ENCODE results near the gene PRTFDC1. TPM values are rescaled to one million over a fixed set of nuclear protein-coding genes. Genes with fewer than 3 reads are reported as not detected.
"Not testable (repeated sequence)": the region's sequence is repeated elsewhere in the genome, so short reads cannot be mapped to it uniquely, and the experiment has no call there.

The PRTFDC1 gene
- polyA plus RNA-seq, 4 donors: 37.3 to 50.7 (median 43.0) TPM

DNA sequence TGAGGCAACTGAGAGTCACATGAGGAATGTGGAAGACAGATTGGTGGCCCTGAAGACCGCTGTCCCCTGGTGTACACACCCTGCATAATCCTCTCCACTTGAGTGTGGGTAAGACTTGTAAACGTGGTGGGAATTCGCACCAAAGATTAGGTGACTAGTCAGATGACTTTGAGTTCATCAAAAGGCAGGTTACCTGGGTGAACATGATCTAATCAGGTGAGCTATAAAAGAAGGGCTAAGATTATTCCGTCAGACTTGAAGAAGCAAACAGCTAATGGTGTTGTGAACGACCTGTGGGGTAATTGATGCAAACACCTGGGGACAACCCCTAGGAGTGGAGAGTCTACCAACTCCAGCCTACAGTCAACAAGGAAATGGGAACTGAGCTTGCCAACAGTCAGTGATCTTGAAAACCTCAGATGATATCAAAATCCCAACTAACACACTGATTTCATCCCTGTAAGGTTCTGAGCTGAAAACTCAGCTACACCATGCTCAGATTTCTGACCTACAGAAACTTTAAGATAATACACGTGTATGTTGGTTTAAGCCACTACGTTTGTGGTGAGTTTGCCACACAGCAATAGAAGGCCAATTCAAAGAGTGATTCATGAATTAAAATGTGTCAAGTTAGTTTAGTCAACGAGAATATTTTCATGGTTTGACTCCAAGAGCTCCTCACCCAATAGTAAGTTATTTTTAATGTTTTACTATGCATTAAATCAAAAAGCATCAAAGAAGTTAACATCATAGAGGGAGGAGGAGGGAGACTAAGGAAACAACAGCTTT, 16.7 kb downstream of the PRTFDC1 start:
- no peak for DNase-seq (ENCODE audit: low read depth in 4 of 4, low spot score in 3 of 4)

DNA sequence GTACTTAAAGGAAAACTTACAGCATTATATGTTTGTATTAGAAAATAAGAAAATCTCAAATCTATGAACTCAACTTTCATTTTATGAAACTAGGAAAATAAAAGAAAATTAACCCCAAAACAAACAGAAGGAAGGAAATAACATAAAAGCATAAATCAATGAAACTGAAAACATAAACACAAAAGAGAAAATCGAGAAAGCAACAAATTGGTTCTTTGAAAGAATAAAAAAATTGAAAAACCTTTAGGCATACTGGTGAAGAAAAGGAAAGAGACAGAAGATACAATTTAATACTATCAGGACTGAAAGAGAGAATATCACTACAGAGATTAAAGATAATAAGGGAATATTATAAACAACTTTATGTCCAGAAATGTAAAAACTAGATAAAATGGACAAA, 21.2 kb downstream of the PRTFDC1 start:
- DNase-seq (ENCODE audit: low read depth in 4 of 4, low spot score in 3 of 4): no peak

DNA sequence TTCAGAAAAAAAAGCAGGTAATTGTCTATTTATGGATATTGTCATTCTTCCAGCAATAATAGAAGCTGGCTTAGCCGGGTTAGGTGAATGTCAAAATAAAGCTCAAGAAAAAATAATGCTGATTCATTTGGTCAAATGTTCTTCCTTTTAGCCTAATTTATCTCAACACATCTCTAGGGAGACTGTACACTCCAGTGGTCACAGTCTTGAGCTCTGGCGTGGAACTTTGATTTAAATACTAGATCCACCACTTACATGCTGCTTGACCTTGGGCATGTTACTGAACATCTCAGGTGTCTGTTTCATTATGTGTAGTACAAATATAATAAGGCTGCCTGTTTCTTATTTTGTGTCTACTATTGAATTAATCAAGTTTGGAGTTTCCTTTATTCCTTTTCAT, 22.0 kb downstream of the PRTFDC1 start:
- no peak for DNase-seq (ENCODE audit: low read depth in 4 of 4, low spot score in 3 of 4)

DNA sequence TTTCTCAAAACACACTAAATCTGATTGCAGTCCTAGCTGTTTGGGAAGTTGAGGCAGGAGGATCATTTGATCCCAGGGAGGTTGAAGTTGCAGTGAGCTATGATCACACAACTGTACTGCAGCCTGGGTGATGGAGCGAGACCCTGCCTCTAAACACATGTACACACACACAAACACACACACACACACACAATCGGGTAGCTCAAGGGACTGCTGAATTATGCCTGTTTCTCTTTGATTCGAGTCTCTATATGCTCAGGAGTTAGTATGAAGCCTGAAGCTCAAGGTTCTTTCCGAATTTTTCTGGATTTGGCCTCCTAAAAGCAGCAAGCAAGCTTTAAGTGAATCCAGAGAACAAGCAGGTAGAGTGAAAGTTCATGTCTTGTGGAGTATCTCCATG, 22.5 kb downstream of the PRTFDC1 start:
- DNase-seq (ENCODE audit: low read depth in 4 of 4, low spot score in 3 of 4): no peak

DNA sequence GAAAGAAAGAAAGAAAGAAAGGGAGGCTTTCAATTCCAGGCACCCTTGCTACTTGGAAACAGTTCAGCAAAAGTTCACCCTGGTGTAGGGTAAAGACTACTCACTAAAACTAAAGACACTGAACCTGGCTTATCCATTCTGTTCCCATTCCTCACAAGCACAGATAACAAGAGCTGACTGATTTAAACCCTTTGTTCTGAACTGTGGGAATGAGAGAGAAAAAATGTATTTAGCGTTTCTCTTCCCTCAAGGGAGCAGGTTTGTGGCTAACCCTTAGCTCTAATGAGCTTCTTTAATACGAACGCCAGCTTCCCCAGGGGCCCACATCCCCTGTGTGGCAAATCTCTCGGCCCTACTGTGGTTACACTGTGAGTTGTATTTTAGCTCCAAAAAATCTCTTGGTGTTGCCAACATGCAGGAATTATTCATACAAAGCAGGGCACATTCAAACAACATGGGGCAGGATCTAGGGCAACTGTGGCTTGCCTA, 23.3 kb downstream of the PRTFDC1 start:
- DNase-seq (ENCODE audit: low read depth in 4 of 4, low spot score in 3 of 4): no peak

DNA sequence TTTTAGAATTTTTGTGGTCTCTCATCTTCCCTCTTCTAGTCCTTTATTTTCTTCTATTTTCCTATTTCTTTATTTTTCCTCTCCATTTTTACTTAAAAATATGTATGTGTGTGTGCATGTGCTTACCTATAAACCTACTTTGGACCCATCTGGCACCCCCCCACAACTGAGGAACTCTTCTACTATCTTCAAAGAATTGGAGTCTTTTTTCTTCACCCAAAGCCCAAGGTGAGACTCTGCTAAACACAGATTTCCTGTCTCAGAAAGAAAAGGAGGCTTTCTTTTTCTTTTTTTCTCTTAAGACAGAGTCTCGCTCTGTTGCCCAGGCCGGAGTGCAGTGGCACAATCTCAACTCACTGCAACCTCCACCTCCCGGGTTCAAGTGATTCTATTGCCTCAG, 24.2 kb downstream of the PRTFDC1 start:
- DNase-seq (ENCODE audit: low read depth in 4 of 4, low spot score in 3 of 4): no peak

DNA sequence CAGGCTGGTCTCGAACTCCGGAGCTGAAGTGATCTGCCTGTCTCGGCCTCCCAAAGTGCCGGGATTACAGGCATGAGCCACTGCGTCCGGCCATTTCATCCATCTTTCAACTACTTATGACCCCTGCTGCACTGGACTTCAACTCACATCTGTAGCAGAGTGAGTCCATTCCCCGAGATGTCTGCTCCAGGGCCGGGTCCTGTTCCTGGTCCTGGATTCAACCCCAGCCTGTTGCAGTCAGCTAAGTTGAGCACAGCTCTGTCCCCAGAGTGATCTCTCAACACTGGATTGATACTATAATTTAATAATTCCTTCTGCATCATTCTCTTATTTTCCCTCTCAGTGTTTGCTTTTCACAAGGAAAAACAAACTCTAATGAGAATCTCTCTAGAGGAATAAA, 25.8 kb downstream of the PRTFDC1 start:
- no peak for DNase-seq (ENCODE audit: low read depth in 4 of 4, low spot score in 3 of 4)

DNA sequence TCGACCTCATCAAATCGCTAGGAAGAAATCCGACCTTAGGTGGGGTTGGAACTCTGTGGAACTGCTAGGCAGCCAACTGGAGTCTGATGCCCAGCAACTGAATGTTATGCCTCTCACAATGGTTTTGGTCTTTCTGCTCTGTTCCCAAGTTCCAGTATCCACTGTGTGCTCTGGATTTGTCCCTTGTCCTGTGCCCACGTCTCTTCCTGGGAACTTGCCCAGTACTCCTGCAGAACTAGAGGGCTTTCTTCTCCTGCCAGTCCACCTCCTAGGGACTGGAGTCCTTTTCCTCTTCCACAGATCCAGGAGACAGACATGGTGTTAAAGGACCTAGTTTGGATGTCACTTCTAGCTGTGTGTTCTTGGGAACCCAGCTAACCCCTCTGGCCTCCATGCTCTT, 26.6 kb downstream of the PRTFDC1 start:
- DNase-seq (ENCODE audit: low read depth in 4 of 4, low spot score in 3 of 4): no peak

DNA sequence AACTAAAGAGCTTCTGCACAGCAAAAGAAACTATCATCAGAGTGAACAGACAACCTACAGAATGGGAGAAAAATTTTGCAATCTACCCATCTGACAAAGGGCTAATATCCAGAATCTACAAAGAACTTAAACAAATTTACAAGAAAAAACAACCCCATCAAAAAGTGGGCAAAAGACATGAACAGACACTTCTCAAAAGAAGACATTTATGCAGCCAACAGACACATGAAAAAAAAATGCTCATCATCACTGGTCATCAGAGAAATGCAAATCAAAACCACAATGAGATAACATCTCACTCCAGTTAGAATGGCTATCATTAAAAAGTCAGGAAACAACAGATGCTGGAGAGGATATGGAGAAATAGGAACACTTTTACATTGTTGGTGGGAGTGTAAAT, 27.9 kb downstream of the PRTFDC1 start:
- not testable (repeated sequence) for DNase-seq (ENCODE audit: low read depth in 4 of 4, low spot score in 3 of 4)

DNA sequence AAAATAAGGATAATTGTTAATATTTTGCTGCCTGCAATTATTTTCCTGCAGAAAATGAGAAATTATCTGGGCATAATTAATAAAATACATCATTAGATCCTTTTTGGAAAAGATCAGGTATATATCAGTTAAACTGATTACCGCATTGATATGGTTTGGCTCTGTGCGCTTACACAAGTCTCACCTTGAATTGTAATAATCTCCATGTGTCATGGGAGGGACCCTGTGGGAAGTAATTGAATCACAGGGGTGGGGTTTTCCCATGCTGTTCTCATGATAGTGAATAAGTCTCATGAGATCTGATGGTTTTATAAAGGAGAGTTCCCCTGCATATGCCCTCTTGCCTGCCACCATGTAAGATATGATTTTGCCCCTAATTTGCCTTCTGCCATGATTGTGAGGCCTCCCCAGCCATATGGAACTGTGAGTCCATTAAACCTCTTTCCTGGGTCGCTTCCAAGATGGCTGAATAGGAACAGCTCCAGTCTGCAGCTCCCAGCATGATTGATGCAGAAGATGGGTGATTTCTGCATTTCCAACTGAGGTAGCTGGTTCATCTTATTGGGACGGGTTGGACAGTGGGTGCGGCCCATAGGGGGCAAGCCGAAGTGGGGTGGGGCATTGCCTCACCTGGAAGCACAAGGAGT, 30.1 kb downstream of the PRTFDC1 start:
- not testable (repeated sequence) for DNase-seq (ENCODE audit: low read depth in 4 of 4, low spot score in 3 of 4)

DNA sequence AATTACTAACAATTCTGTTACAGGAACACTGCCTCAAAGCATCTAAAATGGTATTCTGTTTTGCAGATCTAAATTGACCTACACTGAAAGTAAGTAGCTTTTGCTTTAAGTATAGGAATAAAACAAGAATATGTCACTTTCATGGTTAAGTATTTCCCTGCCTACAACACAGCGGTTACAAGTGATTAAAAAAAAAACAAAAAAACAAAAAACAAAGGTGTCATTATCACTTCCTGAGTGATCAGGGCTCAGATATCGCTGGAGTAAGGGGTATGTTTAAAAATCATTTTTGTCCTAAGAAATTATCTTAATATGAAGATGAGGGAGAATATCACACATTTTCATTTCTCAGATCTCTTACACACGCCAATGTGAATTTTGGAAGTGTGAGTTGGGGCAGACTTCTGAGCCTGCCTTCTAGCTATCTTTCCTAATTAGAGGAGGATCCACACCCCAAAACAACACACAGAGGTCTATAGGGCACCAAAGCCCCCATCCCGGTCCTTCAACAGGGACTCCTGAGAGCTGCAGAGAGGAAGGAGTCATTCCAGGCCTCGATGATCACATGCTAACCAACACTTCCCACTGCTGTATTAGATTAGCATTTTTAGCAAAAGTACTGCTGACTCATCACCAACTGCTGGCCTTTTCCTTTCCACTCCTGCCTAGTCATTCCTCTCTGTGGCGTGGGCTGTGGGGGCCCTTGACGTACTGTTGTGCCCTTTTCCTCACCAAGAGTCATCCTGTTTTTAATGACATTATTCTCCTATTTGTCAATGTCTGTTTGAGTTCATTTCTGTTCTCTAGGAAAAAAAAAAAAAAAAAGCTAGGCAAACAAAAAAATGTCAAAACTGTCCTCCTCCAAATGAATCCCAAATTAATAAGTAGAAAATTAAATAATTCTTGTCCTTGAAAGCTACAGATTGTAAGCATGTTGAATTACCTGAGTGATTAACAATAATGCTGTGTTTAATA, 31.2 kb downstream of the PRTFDC1 start:
- DNase-seq (ENCODE audit: low read depth in 4 of 4, low spot score in 3 of 4): no peak

DNA sequence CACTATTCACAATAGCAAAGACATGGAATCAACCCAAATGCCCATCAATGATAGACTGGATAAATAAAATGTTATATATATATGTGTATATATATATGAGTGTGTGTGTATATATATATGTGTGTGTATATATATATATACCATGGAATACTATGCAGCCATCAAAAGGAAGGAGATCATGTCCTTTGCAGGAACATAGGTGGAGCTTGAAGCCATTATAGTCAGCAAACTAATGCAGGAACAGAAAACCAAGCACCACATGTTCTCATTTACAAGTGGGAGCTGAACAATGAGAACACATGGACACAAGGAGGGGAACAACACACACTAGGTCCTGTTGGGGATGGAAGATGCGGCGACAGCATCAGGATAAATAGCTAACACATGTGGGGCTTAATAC, 32.2 kb downstream of the PRTFDC1 start:
- DNase-seq (ENCODE audit: low read depth in 4 of 4, low spot score in 3 of 4): not testable (repeated sequence)

DNA sequence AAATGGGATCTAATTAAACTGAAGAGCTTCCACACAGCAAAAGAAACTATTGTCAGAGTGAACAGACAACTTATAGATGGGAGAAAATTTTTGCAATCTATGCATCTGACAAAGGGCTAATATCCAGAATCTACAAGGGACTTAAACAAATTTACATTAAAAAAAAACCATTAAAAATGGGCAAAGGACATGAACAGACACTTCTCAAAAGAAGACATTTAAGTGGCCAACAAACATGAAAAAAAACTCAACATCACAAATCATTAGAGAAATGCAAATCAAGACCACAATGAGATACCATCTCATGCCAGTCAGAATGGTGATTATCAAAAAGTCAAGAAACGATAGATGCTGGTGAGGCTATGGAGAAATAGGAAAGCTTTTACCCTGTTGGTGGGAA, 32.8 kb downstream of the PRTFDC1 start:
- DNase-seq (ENCODE audit: low read depth in 4 of 4, low spot score in 3 of 4): not testable (repeated sequence)

DNA sequence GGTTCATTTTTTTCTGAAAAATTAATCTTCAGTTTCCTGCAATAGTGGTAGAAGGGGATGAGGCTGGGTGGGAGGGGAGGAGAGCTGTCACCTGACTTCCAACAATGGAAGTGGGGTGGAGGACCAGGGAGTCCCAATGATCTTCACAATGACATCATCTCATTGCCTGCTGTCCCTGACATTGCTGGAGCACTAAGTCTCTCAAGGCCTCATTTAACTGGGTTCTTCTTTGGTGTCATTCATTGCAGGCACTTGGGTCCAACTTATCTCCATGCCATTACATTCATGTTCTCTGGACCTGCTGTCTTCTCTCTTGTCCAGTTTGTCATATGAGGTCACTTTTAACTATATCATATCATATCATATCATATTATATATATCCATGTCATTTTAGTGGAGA, 34.4 kb downstream of the PRTFDC1 start:
- no peak for DNase-seq (ENCODE audit: low read depth in 4 of 4, low spot score in 3 of 4)

DNA sequence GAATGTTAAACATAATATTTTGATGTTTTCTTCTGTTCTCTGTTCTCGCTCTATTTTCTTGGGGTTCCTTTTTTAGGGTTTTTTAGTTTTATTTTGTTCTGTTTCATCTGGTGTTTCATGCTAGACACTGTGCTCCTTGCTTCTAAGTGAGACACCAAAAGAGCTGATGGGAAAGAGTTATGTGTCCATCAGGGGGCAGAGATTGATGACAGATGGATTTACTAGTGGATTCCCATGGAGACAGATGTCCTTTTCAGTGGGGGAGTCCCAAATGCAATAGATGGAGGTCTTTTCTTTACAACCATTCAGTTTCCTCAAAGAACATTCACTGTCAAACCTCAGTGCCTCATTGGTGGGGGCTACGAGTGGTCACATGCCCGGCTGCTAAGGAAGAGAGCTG, 34.9 kb downstream of the PRTFDC1 start:
- no peak for DNase-seq (ENCODE audit: low read depth in 4 of 4, low spot score in 3 of 4)

DNA sequence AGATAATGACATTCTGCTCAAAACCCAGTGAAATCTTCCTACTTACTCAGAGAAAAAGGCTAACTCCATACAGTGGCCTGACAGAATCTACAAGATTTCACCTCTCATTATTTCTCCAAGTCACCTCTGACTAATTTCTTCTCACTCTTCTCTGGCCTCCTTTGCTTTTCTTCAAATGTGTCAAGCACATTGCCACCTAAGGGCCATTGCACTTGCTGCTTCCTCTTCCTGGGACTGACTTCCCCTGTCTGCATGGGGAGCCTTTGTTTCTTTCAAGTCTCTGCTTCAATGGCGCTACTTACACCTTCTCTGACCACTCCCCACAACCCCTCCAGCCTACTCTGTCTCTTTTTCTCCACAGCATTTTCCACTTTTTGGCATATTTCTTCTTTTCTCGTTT, 36.0 kb downstream of the PRTFDC1 start:
- DNase-seq (ENCODE audit: low read depth in 4 of 4, low spot score in 3 of 4): no peak

DNA sequence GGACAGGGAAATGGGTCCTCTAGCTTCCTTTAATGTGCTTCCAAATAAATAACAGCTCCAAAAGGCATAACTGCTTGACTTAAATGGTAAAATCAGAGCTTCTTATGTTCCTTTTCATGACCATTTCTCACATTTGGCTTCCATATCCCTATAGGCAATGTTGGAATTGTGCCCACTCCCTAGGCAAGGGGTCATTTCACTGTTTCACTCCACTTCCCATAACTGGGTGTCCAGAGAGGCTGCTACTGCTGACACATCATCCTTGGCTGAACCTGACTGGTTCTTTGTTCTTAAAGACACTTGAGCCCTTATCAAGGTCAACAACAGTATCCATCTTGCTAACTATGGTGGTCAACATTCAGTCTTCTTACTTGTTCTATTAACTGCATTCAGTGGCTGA, 37.1 kb downstream of the PRTFDC1 start:
- no peak for DNase-seq (ENCODE audit: low read depth in 4 of 4, low spot score in 3 of 4)

DNA sequence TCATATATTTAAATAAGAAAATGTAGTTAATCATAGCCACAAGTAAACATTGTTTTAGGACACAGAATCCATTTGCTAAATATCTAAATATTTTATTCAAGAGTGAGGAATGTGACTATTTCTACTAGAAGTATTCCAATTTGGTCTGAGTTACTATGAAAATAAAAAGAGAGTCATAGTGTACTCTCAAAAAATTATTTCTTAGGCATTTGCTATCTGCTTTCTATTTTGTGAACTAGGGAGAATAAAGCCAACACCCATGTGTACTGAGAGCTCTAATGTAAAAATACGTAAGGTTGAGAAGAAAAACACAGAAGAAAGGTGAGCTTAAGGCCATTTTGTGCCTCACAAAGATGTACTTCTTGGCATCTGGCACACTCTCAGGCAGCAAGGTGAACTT, 38.3 kb downstream of the PRTFDC1 start:
- DNase-seq (ENCODE audit: low read depth in 4 of 4, low spot score in 3 of 4): no peak

DNA sequence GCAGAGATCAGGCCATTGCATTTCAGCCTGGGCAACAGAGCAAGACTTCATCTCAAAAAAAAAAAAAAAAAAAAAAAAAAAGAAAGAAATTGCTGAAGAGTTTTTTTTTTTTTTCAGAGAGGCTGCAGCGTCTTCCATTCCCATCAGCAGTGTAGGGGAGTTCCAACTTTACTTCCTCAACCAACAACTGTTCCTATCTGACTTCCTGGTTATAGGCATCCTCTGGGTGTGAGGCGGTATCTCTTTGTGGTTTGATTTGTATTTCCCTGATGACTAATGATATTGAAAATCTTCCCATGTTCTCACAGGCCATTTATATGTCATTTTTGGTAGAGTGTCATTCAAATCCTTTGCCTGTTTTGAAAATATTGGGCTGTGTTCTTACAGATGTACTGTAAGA, 40.2 kb downstream of the PRTFDC1 start:
- DNase-seq (ENCODE audit: low read depth in 4 of 4, low spot score in 3 of 4): no peak

DNA sequence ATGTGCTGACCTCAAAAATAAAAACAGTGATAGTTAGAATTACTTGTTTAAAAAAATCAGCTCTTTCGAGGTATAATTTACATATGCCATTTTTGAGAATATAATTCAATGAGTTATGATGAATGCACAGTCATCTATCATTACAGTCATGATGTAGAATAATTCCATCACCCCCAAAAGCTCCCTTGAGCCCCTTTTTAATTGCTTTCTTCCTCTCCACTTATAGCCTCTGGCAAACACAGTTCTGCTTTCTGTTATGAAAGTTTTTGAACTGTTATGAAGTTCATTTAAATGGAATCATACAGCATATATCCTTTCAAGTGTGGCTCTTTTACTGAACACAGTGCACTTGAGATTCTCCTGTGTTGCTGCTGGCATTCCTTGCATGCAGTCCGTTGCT, 41.4 kb downstream of the PRTFDC1 start:
- no peak for DNase-seq (ENCODE audit: low read depth in 4 of 4, low spot score in 3 of 4)

DNA sequence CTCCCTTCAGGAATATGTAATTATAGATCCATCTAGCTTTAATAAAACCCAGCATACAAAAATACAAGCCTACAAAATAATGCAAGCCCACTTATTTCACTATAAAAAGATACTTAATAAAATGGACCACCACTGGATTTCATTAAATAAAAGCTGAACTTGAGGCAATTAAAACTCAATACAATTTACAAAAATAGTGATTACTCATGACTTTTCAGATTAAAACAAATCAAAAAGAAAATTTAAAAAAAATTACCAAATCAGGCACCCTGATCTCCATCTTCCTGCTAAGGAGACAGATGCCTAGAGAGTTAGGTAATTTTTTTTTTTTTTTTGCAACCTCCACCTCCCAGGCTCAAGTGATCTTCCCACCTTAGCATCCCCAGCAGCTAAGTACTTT, 41.8 kb downstream of the PRTFDC1 start:
- no peak for DNase-seq (ENCODE audit: low read depth in 4 of 4, low spot score in 3 of 4)

Measured in right renal pelvis (tissue), 4 donors.